GM12872 (cell line): ENCODE data around the gene ADAM10.

ENCODE experiments used
- CTCF ChIP-seq: IDR thresholded peaks from 3 replicates; pipeline ENCODE4 v1.5.1; 2011; ENCODE audit warnings: low read depth, mild to moderate bottlenecking, low read length, moderate library complexity; ENCODE audit not compliant: insufficient read depth

ADAM10 gene

GRCh38 chr15:58605931-58606530 lies 143.5 kb downstream of the ADAM10 start:
- no peak for TF ChIP-seq CTCF

GRCh38 chr15:58604455-58604923 lies 145.0 kb downstream of the ADAM10 start:
- TF ChIP-seq CTCF: no peak

GRCh38 chr15:58602823-58603222 lies 146.7 kb downstream of the ADAM10 start:
- no peak for TF ChIP-seq CTCF

- no peak for TF ChIP-seq CTCF
Observed at GRCh38 chr15:58598829-58599210, 150.7 kb downstream of the ADAM10 start.

- TF ChIP-seq CTCF: no peak
Observed at GRCh38 chr15:58597943-58598828, 151.3 kb downstream of the ADAM10 start.

- no peak for TF ChIP-seq CTCF
Observed at GRCh38 chr15:58595516-58596263, 153.8 kb downstream of the ADAM10 start.

- TF ChIP-seq CTCF: no peak
Observed at GRCh38 chr15:58594898-58595297, 154.6 kb downstream of the ADAM10 start.
